ENCODE measurements around the gene PLPP1.

Gene PLPP1

GRCh38 chr5:55564721-55565120 is 30.0 kb upstream of the PLPP1 start:
- TF ChIP-seq CTCF (IDR thresholded peaks at IDR 0.05; ENCODE audit: low read depth, low read length): no peak
- DNase-seq (ENCODE audit: extremely low read depth, low read depth): no peak

- DNase-seq (ENCODE audit: extremely low read depth, low read depth): no peak
- TF ChIP-seq CTCF (IDR thresholded peaks at IDR 0.05; ENCODE audit: low read depth, low read length): no peak
Measured at GRCh38 chr5:55558484-55558883, 23.7 kb upstream of the PLPP1 start.

GRCh38 chr5:55557123-55557522 is 22.4 kb upstream of the PLPP1 start:
- no peak for DNase-seq (ENCODE audit: extremely low read depth, low read depth)
- TF ChIP-seq CTCF (IDR thresholded peaks at IDR 0.05; ENCODE audit: low read depth, low read length): no peak

- no peak for DNase-seq (ENCODE audit: extremely low read depth, low read depth)
- no peak for TF ChIP-seq CTCF (IDR thresholded peaks at IDR 0.05; ENCODE audit: low read depth, low read length)
Measured at GRCh38 chr5:55554585-55555202, 19.9 kb upstream of the PLPP1 start.

GRCh38 chr5:55551904-55552303 is 17.1 kb upstream of the PLPP1 start:
- no peak for TF ChIP-seq CTCF (IDR thresholded peaks at IDR 0.05; ENCODE audit: low read depth, low read length)
- no peak for DNase-seq (ENCODE audit: extremely low read depth, low read depth)

GRCh38 chr5:55551358-55551757 is 16.6 kb upstream of the PLPP1 start:
- TF ChIP-seq CTCF (IDR thresholded peaks at IDR 0.05; ENCODE audit: low read depth, low read length): no peak
- DNase-seq (ENCODE audit: extremely low read depth, low read depth): no peak

GRCh38 chr5:55547781-55548180 is 13.0 kb upstream of the PLPP1 start:
- no peak for DNase-seq (ENCODE audit: extremely low read depth, low read depth)
- TF ChIP-seq CTCF (IDR thresholded peaks at IDR 0.05; ENCODE audit: low read depth, low read length): no peak

Data from AG09319 (cell line).